HG02885 (cell line): Measurements from ENCODE around the gene RNF44.
"Not testable (repeated sequence)": the region's sequence is repeated elsewhere in the genome, so short reads cannot be mapped to it uniquely, and the experiment has no call there.

Experiments
- ATAC-seq: cut with Tn5 transposase; IDR thresholded peaks from one replicate; pipeline ENCODE4 v1.9.1; 2021; ENCODE audit warnings: mild to moderate bottlenecking; ENCODE audit not compliant: unreplicated experiment, poor library complexity

Gene RNF44

DNA sequence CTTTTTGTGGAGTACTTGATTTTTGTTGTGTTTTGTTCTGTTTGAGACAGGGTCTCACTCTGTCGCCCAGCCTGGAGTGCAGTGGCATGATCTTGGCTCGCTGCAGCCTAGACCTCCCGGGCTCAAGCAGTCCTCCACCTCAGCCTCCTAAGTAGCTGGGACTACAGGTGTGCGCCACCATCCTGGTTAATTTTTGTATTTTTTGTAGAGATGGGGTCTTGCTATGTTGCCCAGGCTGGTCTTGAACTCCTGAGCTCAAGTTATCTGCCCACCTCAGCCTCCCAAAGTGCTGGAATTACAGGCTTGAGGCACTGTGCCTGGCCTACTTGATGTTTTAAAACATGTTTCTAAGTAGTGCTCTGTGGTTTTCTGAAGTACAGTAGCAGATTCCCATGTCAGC lies 50.0 kb downstream of the RNF44 start:
- ATAC-seq, result not testable (repeated sequence)

DNA sequence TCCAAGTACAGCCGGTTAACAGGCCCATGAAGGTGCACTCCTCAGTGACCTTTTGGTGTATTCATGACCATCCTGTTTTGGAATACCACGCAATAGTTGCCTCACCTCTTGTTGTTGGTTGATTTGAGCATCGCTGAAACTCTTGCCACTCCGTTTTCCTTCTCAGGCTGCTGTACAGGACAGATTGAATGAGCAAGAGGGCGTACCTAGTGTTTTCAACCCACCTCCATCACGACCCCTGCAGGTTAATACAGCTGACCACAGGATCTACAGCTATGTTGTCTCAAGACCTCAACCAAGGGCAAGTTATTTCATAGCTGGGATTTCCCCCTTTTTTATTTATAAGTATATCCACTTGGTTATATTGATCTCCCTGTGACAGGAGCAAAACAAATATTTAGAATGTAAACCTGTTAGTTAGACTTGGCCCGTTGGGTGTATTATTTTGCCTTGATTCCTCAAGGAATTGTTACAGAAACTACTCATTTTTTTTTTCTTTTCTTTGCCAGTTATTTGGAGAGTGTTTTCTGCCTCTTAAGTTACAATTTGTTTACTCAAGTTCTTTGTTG lies 50.9 kb downstream of the RNF44 start:
- no peak for ATAC-seq

DNA sequence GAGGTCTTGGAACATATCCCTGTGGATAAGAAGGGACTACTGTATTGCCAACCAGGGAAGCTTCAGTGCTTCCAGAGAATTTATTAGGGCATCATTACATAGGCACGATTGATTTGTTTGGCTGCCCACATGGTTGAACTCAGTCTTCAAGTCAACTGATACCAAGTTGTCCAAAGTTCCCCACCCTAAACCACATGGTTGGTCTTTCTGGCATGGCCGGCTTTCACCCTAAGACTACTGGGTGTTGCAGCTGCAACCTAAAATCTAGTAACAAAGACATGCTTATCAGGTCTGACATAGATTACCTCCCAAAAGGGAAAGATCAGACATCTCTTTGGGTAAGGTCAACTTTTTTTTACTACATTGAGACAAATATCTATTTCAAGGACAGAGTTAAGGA lies 52.0 kb downstream of the RNF44 start:
- ATAC-seq, result no peak

DNA sequence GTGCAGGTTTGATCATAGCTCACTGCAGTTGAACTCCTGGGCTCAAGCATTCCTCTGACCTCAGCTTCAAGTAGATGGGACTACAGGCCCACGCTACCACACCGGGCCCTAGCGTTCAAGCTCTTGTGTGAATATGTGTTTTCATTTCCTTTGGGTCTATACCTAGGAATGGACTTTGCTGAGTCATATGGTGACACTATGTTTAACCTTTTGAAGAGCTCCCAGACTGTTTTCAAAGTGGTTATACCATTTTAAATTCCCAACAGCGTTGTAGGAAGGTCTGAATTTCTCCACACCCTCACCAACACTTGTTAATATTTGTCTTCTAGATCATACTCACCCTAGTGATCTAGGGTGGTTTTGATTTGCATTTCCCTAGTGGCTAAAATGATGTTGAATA lies 55.5 kb downstream of the RNF44 start:
- ATAC-seq, result no peak
